ENCODE results near the gene CMPK1. TPM values are rescaled to one million over a fixed set of nuclear protein-coding genes. Genes with fewer than 3 reads are reported as not detected.

Gene CMPK1
- total RNA-seq, 2 donors from 2014 or later: 95.3 to 124 TPM

GRCh38 chr1:47367651-47368050, 34.1 kb downstream of the CMPK1 start:
- Mint-ChIP-seq H3K27ac (no peak overlapping the region), H3K4me1 (peaks cover 4% of the 10 kb centered on the region), H3K36me3 (ENCODE audit: low read depth) (peaks cover 45% of the 10 kb centered on the region), H3K9me3 (no peaks in the 10 kb centered on the region), H3K27me3 (no peaks in the 10 kb centered on the region), H3K4me3 (no peak overlapping the region)
- no peak for ATAC-seq (replicated peaks)

GRCh38 chr1:47371016-47371517, 37.5 kb downstream of the CMPK1 start:
- no peaks in the 10 kb centered on the region for H3K9me3 Mint-ChIP-seq
- no peak for ATAC-seq (replicated peaks)
- H3K27ac Mint-ChIP-seq: peak overlapping the region; percentile 6
- no peak overlapping the region for H3K4me3 Mint-ChIP-seq
- no peaks in the 10 kb centered on the region for H3K4me1 Mint-ChIP-seq
- H3K27me3 Mint-ChIP-seq: no peaks in the 10 kb centered on the region
- peaks cover 78% of the 10 kb centered on the region for H3K36me3 Mint-ChIP-seq (ENCODE audit: low read depth)

GRCh38 chr1:47374501-47374900, 40.9 kb downstream of the CMPK1 start:
- H3K27ac Mint-ChIP-seq: no peak overlapping the region
- no peak overlapping the region for H3K4me3 Mint-ChIP-seq
- H3K9me3 Mint-ChIP-seq: no peaks in the 10 kb centered on the region
- H3K36me3 Mint-ChIP-seq (ENCODE audit: low read depth): peaks cover 97% of the 10 kb centered on the region
- ATAC-seq (replicated peaks): no peak
- H3K27me3 Mint-ChIP-seq: no peaks in the 10 kb centered on the region
- no peaks in the 10 kb centered on the region for H3K4me1 Mint-ChIP-seq

GRCh38 chr1:47378147-47378546, 44.6 kb downstream of the CMPK1 start:
- Mint-ChIP-seq H3K4me1 (no peaks in the 10 kb centered on the region), H3K9me3 (no peaks in the 10 kb centered on the region), H3K27ac (no peak overlapping the region), H3K36me3 (ENCODE audit: low read depth) (peaks cover 93% of the 10 kb centered on the region), H3K4me3 (no peak overlapping the region), H3K27me3 (no peaks in the 10 kb centered on the region)
- no peak for ATAC-seq (replicated peaks)

- no peaks in the 10 kb centered on the region for H3K9me3 Mint-ChIP-seq
- H3K27me3 Mint-ChIP-seq: no peaks in the 10 kb centered on the region
- H3K27ac Mint-ChIP-seq: no peak overlapping the region
- H3K36me3 Mint-ChIP-seq (ENCODE audit: low read depth): peaks cover 67% of the 10 kb centered on the region
- no peak overlapping the region for H3K4me3 Mint-ChIP-seq
- no peak for ATAC-seq (replicated peaks)
- H3K4me1 Mint-ChIP-seq: no peaks in the 10 kb centered on the region
Observed at GRCh38 chr1:47380699-47381098, 47.1 kb downstream of the CMPK1 start.

- Mint-ChIP-seq H3K4me3 (no peak overlapping the region), H3K27me3 (no peaks in the 10 kb centered on the region), H3K4me1 (no peaks in the 10 kb centered on the region), H3K9me3 (no peaks in the 10 kb centered on the region), H3K36me3 (ENCODE audit: low read depth) (peaks cover 52% of the 10 kb centered on the region), H3K27ac (no peak overlapping the region)
- ATAC-seq (replicated peaks): no peak
Observed at GRCh38 chr1:47382399-47382983, 48.9 kb downstream of the CMPK1 start.

- peaks cover 36% of the 10 kb centered on the region for H3K36me3 Mint-ChIP-seq (ENCODE audit: low read depth)
- ATAC-seq (replicated peaks): no peak
Observed at GRCh38 chr1:47384083-47384482, 50.5 kb downstream of the CMPK1 start.

GRCh38 chr1:47385020-47385419, 51.4 kb downstream of the CMPK1 start:
- no peak for ATAC-seq (replicated peaks)
- Mint-ChIP-seq H3K27ac (no peak overlapping the region), H3K4me1 (no peaks in the 10 kb centered on the region), H3K9me3 (no peaks in the 10 kb centered on the region), H3K27me3 (no peaks in the 10 kb centered on the region), H3K36me3 (ENCODE audit: low read depth) (peaks cover 28% of the 10 kb centered on the region), H3K4me3 (no peak overlapping the region)

More at GRCh38 chr1:47384083-47384482, 50.5 kb downstream of the CMPK1 start:
- no peak overlapping the region for H3K27ac Mint-ChIP-seq
- H3K9me3 Mint-ChIP-seq: no peaks in the 10 kb centered on the region
- H3K4me1 Mint-ChIP-seq: no peaks in the 10 kb centered on the region
- H3K27me3 Mint-ChIP-seq: no peaks in the 10 kb centered on the region
- no peak overlapping the region for H3K4me3 Mint-ChIP-seq

GRCh38 chr1:47386268-47386667, 52.7 kb downstream of the CMPK1 start:
- Mint-ChIP-seq H3K4me3 (no peak overlapping the region), H3K9me3 (no peaks in the 10 kb centered on the region), H3K4me1 (no peaks in the 10 kb centered on the region), H3K36me3 (ENCODE audit: low read depth) (peaks cover 18% of the 10 kb centered on the region), H3K27me3 (no peaks in the 10 kb centered on the region), H3K27ac (no peak overlapping the region)
- ATAC-seq (replicated peaks): no peak

- ATAC-seq (replicated peaks): no peak
- Mint-ChIP-seq H3K36me3 (ENCODE audit: low read depth) (no peaks in the 10 kb centered on the region), H3K9me3 (no peaks in the 10 kb centered on the region), H3K27me3 (no peaks in the 10 kb centered on the region), H3K4me1 (no peaks in the 10 kb centered on the region), H3K27ac (no peak overlapping the region), H3K4me3 (no peak overlapping the region)
Observed at GRCh38 chr1:47388030-47388890, 54.7 kb downstream of the CMPK1 start.

- Mint-ChIP-seq H3K27ac (no peak overlapping the region), H3K27me3 (no peaks in the 10 kb centered on the region), H3K36me3 (ENCODE audit: low read depth) (no peaks in the 10 kb centered on the region), H3K4me1 (no peaks in the 10 kb centered on the region), H3K9me3 (no peaks in the 10 kb centered on the region), H3K4me3 (no peak overlapping the region)
- peak; percentile 63 for ATAC-seq (replicated peaks)
Observed at GRCh38 chr1:47388891-47389238, 55.3 kb downstream of the CMPK1 start.

GRCh38 chr1:47389731-47390130, 56.1 kb downstream of the CMPK1 start:
- no peaks in the 10 kb centered on the region for H3K27me3 Mint-ChIP-seq
- H3K9me3 Mint-ChIP-seq: no peaks in the 10 kb centered on the region
- no peaks in the 10 kb centered on the region for H3K36me3 Mint-ChIP-seq (ENCODE audit: low read depth)
- H3K4me1 Mint-ChIP-seq: no peaks in the 10 kb centered on the region
- H3K27ac Mint-ChIP-seq: no peak overlapping the region
- no peak overlapping the region for H3K4me3 Mint-ChIP-seq
- ATAC-seq (replicated peaks): no peak

- Mint-ChIP-seq H3K27ac (no peak overlapping the region), H3K4me1 (no peaks in the 10 kb centered on the region), H3K36me3 (ENCODE audit: low read depth) (no peaks in the 10 kb centered on the region), H3K9me3 (no peaks in the 10 kb centered on the region), H3K4me3 (no peak overlapping the region), H3K27me3 (peaks cover 3% of the 10 kb centered on the region)
- no peak for ATAC-seq (replicated peaks)
Observed at GRCh38 chr1:47390843-47391242, 57.3 kb downstream of the CMPK1 start.

GRCh38 chr1:47393141-47393540, 59.6 kb downstream of the CMPK1 start:
- Mint-ChIP-seq H3K9me3 (no peaks in the 10 kb centered on the region), H3K27ac (no peak overlapping the region), H3K36me3 (ENCODE audit: low read depth) (no peaks in the 10 kb centered on the region), H3K27me3 (peaks cover 7% of the 10 kb centered on the region), H3K4me1 (no peaks in the 10 kb centered on the region), H3K4me3 (no peak overlapping the region)
- no peak for ATAC-seq (replicated peaks)

- H3K9me3 Mint-ChIP-seq: no peaks in the 10 kb centered on the region
- peaks cover 7% of the 10 kb centered on the region for H3K27me3 Mint-ChIP-seq
- H3K4me1 Mint-ChIP-seq: no peaks in the 10 kb centered on the region
- no peak overlapping the region for H3K27ac Mint-ChIP-seq
- no peak for ATAC-seq (replicated peaks)
- H3K4me3 Mint-ChIP-seq: no peak overlapping the region
- no peaks in the 10 kb centered on the region for H3K36me3 Mint-ChIP-seq (ENCODE audit: low read depth)
Observed at GRCh38 chr1:47395433-47395832, 61.8 kb downstream of the CMPK1 start.

Data from activated T-helper 17 cell treated with anti-CD3 and anti-CD28 coated beads, Interleukin-2, amount 50 U/mL, for 72 hours (primary cell).